H1 (cell line): ENCODE data around the gene LPIN2. TPM values are rescaled to one million over a fixed set of nuclear protein-coding genes. Genes with fewer than 3 reads are reported as not detected.

Experiments
- EGR1 ChIP-seq: IDR thresholded peaks from 2 replicates; pipeline ENCODE4 v1.6.1; 2011; ENCODE audit warnings: low read depth, low read length, borderline replicate concordance
- GABPA ChIP-seq: IDR thresholded peaks from 2 replicates; pipeline ENCODE4 v1.6.1; 2011; ENCODE audit warnings: mild to moderate bottlenecking, low read length, moderate library complexity, borderline replicate concordance; ENCODE audit not compliant: insufficient read depth
- GTF2F1 ChIP-seq: IDR thresholded peaks from 2 replicates; pipeline ENCODE4 v1.6.1; 2012; ENCODE audit warnings: low read depth, low read length, improper control_type of control experiment, borderline replicate concordance
- NANOG ChIP-seq: IDR thresholded peaks from 2 replicates; pipeline ENCODE4 v1.6.1; 2011; ENCODE audit warnings: low read length, low read depth, mild to moderate bottlenecking, inconsistent platforms; ENCODE audit not compliant: insufficient read depth, poor library complexity, severe bottlenecking
- POLR2AphosphoS5 ChIP-seq: IDR thresholded peaks from 2 replicates; pipeline ENCODE4 v1.6.1; 2011; ENCODE audit warnings: low read depth, low read length
- RXRA ChIP-seq: IDR thresholded peaks from 2 replicates; pipeline ENCODE4 v1.6.1; 2011; ENCODE audit warnings: low read depth, mild to moderate bottlenecking, low read length, moderate library complexity; ENCODE audit not compliant: insufficient read depth
- SIN3A ChIP-seq, 2 experiments: IDR thresholded peaks in 1 of 2; conservative IDR thresholded peaks in 1 of 2; 2 replicates each; pipeline ENCODE4 v1.6.1; 2011 to 2012; ENCODE audit warnings: low read length in 2 of 2, improper control_type of control experiment in 1 of 2, low read depth in 1 of 2, mild to moderate bottlenecking in 1 of 2
- SP2 ChIP-seq: IDR thresholded peaks from 2 replicates; pipeline ENCODE4 v1.6.1; 2012; ENCODE audit warnings: mild to moderate bottlenecking, low read length, inconsistent platforms
- TBP ChIP-seq: IDR thresholded peaks from 2 replicates; pipeline ENCODE4 v1.6.1; 2011; ENCODE audit warnings: low read depth, low read length, improper control_type of control experiment
- TCF12 ChIP-seq: IDR thresholded peaks from 2 replicates; pipeline ENCODE4 v1.6.1; 2011; ENCODE audit warnings: low read depth, mild to moderate bottlenecking, low read length
- ZNF274 ChIP-seq: IDR thresholded peaks from 2 replicates; pipeline ENCODE4 v1.7.0; 2012; ENCODE audit warnings: low read length, borderline replicate concordance; ENCODE audit errors: extremely low read depth
- polyA plus RNA-seq, 7 experiments: library from polyadenylated mRNA; depleted of rRNA in 3 of 7; stranded (reverse) in 5 of 7; unstranded in 2 of 7; fragments of >200 nt in 5 of 7; fragments of 200-250 nt in 2 of 7; gene quantifications; 1 replicate in 5 of 7; 2 replicates in 1 of 7; 4 replicates in 1 of 7; pipeline versions ENCODE4 v1.2.1 to v1.2.3, GENCODE V29; 2011 to 2013; ENCODE audit warnings: missing spikeins in 2 of 7, mixed read lengths in 2 of 7
- total RNA-seq: library from RNA; stranded (reverse); fragmentation: NEBNext Ultra II Directional; extraction: Animal tissue kit (Norgen Biotek cat#: 25700); gene quantifications from 2 replicates; pipeline ENCODE4 v1.2.1, GENCODE V29; 2021
- TF ChIP-seq, protein P1 (sequence below): fragments of 300-600 bp; sonication (generic); IDR thresholded peaks from 2 replicates; pipeline ENCODE4 v1.7.1; 2012; ENCODE audit warnings: low read length, moderate library complexity, mild to moderate bottlenecking, inconsistent platforms; ENCODE audit not compliant: insufficient replicate concordance

The LPIN2 gene
- total and polyA plus RNA-seq, 2 of the 8 experiments (the other 6 are each of a cell fraction or from before 2014, with no cell fraction given), result 7.4 to 14.2 TPM

DNA sequence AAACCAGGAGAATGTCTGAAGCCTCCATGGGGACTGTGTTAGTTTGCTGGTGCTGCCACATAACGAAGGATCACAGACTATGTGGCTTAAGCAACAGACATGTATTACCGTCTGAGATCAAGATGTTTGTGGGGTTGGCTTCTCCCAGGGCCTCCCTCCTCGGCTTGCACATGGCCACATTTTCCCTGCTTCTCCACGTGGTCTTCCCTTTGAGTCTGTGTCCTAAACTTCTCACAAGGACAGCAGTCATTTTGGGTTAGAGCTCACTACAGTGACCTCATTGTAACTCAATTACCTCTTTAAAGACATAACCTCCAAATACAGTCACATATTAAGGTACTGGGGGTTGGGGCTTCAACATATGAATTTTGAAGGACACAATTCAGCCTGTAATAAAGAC is 44.6 kb upstream of the LPIN2 start (continued):
- TF ChIP-seq, protein P1, sequence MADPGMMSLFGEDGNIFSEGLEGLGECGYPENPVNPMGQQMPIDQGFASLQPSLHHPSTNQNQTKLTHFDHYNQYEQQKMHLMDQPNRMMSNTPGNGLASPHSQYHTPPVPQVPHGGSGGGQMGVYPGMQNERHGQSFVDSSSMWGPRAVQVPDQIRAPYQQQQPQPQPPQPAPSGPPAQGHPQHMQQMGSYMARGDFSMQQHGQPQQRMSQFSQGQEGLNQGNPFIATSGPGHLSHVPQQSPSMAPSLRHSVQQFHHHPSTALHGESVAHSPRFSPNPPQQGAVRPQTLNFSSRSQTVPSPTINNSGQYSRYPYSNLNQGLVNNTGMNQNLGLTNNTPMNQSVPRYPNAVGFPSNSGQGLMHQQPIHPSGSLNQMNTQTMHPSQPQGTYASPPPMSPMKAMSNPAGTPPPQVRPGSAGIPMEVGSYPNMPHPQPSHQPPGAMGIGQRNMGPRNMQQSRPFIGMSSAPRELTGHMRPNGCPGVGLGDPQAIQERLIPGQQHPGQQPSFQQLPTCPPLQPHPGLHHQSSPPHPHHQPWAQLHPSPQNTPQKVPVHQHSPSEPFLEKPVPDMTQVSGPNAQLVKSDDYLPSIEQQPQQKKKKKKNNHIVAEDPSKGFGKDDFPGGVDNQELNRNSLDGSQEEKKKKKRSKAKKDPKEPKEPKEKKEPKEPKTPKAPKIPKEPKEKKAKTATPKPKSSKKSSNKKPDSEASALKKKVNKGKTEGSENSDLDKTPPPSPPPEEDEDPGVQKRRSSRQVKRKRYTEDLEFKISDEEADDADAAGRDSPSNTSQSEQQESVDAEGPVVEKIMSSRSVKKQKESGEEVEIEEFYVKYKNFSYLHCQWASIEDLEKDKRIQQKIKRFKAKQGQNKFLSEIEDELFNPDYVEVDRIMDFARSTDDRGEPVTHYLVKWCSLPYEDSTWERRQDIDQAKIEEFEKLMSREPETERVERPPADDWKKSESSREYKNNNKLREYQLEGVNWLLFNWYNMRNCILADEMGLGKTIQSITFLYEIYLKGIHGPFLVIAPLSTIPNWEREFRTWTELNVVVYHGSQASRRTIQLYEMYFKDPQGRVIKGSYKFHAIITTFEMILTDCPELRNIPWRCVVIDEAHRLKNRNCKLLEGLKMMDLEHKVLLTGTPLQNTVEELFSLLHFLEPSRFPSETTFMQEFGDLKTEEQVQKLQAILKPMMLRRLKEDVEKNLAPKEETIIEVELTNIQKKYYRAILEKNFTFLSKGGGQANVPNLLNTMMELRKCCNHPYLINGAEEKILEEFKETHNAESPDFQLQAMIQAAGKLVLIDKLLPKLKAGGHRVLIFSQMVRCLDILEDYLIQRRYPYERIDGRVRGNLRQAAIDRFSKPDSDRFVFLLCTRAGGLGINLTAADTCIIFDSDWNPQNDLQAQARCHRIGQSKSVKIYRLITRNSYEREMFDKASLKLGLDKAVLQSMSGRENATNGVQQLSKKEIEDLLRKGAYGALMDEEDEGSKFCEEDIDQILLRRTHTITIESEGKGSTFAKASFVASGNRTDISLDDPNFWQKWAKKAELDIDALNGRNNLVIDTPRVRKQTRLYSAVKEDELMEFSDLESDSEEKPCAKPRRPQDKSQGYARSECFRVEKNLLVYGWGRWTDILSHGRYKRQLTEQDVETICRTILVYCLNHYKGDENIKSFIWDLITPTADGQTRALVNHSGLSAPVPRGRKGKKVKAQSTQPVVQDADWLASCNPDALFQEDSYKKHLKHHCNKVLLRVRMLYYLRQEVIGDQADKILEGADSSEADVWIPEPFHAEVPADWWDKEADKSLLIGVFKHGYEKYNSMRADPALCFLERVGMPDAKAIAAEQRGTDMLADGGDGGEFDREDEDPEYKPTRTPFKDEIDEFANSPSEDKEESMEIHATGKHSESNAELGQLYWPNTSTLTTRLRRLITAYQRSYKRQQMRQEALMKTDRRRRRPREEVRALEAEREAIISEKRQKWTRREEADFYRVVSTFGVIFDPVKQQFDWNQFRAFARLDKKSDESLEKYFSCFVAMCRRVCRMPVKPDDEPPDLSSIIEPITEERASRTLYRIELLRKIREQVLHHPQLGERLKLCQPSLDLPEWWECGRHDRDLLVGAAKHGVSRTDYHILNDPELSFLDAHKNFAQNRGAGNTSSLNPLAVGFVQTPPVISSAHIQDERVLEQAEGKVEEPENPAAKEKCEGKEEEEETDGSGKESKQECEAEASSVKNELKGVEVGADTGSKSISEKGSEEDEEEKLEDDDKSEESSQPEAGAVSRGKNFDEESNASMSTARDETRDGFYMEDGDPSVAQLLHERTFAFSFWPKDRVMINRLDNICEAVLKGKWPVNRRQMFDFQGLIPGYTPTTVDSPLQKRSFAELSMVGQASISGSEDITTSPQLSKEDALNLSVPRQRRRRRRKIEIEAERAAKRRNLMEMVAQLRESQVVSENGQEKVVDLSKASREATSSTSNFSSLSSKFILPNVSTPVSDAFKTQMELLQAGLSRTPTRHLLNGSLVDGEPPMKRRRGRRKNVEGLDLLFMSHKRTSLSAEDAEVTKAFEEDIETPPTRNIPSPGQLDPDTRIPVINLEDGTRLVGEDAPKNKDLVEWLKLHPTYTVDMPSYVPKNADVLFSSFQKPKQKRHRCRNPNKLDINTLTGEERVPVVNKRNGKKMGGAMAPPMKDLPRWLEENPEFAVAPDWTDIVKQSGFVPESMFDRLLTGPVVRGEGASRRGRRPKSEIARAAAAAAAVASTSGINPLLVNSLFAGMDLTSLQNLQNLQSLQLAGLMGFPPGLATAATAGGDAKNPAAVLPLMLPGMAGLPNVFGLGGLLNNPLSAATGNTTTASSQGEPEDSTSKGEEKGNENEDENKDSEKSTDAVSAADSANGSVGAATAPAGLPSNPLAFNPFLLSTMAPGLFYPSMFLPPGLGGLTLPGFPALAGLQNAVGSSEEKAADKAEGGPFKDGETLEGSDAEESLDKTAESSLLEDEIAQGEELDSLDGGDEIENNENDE, result no peak
- TF ChIP-seq GTF2F1 (no peak), SP2 (no peak), NANOG (no peak), ZNF274 (no peak), TCF12 (no peak), GABPA (no peak), SIN3A (conservative IDR thresholded peaks at IDR 0.05 in 1 of 2, IDR thresholded peaks at IDR 0.05 in 1 of 2; ENCODE audit: low read depth in 1 of 2, low read length in 2 of 2) (no peak), RXRA (no peak), EGR1 (no peak), POLR2AphosphoS5 (no peak), TBP (no peak)
